DND-41 (cell line): ENCODE results near the gene SV2B.

ENCODE experiments used
- EZH2 ChIP-seq: IDR thresholded peaks from 3 replicates; pipeline ENCODE4 v1.6.1; 2012; ENCODE audit warnings: borderline replicate concordance, low read depth, mild to moderate bottlenecking, moderate library complexity, low read length, inconsistent platforms; ENCODE audit not compliant: severe bottlenecking
- TF ChIP-seq, protein P1 (sequence below): IDR thresholded peaks from 2 replicates; pipeline ENCODE4 v1.5.1; 2012; ENCODE audit warnings: borderline replicate concordance, low read length, moderate library complexity, mild to moderate bottlenecking; ENCODE audit not compliant: poor library complexity, severe bottlenecking; ENCODE audit errors: extremely low read depth

- TF ChIP-seq, protein P1, sequence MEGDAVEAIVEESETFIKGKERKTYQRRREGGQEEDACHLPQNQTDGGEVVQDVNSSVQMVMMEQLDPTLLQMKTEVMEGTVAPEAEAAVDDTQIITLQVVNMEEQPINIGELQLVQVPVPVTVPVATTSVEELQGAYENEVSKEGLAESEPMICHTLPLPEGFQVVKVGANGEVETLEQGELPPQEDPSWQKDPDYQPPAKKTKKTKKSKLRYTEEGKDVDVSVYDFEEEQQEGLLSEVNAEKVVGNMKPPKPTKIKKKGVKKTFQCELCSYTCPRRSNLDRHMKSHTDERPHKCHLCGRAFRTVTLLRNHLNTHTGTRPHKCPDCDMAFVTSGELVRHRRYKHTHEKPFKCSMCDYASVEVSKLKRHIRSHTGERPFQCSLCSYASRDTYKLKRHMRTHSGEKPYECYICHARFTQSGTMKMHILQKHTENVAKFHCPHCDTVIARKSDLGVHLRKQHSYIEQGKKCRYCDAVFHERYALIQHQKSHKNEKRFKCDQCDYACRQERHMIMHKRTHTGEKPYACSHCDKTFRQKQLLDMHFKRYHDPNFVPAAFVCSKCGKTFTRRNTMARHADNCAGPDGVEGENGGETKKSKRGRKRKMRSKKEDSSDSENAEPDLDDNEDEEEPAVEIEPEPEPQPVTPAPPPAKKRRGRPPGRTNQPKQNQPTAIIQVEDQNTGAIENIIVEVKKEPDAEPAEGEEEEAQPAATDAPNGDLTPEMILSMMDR: no peak
- no peak for TF ChIP-seq EZH2
Observed at GRCh38 chr15:91199511-91199910, 99.5 kb downstream of the SV2B start.
